HS-5 (cell line): ENCODE data around the gene SYNPO2.
"Not testable (repeated sequence)": the region's sequence is repeated elsewhere in the genome, so short reads cannot be mapped to it uniquely, and the experiment has no call there.

ENCODE experiments used
- DNase-seq: peaks from one replicate; pipeline ENCODE4 v3.0.0-alpha.2; 2012; ENCODE audit warnings: low read depth

The SYNPO2 gene

GRCh38 chr4:118888666-118889311 is at the start of gene SYNPO2:
Gene SYNPO2, plus strand, starts transcription at chr4:118888854. Its CDS starts 183 bp downstream, at chr4:118889037.
- no peak for DNase-seq

- no peak for DNase-seq
Measured at GRCh38 chr4:118839221-118839927, 49.3 kb upstream of the SYNPO2 start.

DNA sequence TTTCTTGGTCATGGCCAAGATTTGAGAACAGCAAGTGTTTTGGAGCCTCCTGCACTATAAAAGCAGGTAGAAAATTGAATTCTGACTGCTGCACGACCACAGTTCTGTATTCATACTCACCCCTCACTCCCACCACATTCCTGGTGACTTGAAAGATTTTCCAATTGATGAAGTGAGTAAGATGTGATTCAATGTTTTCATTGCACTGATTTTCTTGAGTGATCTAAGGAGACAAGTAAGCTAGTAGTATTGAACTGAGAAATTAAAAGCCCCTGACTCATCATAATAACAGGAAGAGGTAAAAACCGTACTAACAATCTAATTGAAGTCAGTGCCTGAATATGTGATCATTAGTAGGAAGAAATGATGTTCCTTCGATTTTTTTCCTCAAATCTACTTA is 46.6 kb upstream of the SYNPO2 start:
- DNase-seq = peak; percentile 77

- DNase-seq = no peak
Measured at GRCh38 chr4:118843237-118843636, 45.4 kb upstream of the SYNPO2 start.

DNA sequence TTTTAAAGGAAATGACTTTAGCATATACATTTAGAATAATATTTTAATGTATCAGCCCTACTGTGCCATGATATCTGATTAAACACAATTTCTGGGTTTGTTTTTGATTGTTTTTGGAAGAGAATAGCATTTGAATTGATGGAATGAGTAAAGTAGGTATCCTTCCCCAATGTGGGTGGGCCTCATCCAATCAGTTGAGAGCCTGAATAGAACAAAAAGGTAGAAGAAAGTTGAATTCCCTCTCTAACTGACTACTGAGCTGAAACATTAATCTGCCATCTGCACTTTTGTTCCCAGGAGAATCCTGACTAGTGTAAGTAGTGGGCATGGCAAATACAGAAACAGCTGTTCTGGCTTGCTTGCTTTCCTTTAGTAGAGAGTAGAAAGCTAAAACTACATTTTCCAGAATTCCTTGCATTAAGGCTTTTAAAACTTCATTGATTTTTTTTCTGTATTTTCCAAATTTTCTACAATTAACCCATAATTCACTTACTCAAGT is 43.1 kb upstream of the SYNPO2 start:
- DNase-seq = no peak

- no peak for DNase-seq
Measured at GRCh38 chr4:118846979-118847378, 41.7 kb upstream of the SYNPO2 start.

- no peak for DNase-seq
Measured at GRCh38 chr4:118848242-118848641, 40.4 kb upstream of the SYNPO2 start.

DNA sequence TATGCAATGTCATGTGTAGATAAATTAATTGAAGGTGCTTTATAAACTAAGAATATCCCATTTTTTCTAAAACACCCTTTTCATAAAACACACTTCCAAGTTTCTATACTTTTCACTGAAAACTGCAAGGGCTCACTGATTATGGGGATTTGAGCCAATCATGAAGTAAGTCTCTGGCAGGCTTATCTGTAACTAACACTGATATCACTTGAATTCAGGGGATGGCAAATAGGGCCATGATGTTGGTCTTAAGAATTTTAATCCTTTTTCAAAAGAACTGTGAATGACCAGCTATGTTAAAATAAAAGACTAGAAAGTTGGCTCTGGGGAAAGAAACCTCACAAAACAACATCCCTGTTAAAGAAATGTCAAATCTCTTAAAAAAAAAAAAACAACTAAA is 39.8 kb upstream of the SYNPO2 start:
- no peak for DNase-seq

- no peak for DNase-seq
Measured at GRCh38 chr4:118849867-118850487, 38.7 kb upstream of the SYNPO2 start.

DNA sequence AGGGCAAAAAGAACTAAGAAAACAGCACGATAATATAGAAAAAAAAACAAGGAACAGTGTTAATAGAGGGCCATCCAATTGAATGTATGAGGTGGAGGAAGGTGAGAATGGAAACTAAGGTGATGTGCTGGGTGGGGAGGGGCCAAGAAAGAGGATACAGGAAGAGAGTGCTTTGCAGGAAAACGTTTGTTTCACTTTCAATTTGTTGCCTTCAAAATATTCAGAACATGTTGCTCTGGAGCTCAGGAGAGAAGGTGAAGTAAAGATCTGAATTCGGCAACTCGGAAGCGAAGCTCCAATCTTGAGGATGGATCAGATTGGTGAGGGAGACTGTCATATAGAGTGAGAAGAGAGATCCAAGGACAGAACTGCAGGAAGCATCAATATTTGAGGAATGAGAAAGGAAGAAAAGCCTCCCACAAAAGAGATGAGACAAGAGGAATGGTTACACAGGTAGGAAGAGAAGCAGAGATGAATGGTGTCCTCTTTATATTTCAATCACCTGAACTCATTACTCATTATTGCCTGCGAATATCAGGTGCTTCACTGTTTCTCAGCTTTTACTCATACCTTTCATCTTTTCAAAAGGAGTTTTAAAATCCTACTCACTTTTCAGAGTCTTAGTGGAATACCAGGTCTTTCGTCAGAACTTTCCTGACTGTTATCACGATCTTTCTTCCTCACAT is 38.0 kb upstream of the SYNPO2 start:
- no peak for DNase-seq

DNA sequence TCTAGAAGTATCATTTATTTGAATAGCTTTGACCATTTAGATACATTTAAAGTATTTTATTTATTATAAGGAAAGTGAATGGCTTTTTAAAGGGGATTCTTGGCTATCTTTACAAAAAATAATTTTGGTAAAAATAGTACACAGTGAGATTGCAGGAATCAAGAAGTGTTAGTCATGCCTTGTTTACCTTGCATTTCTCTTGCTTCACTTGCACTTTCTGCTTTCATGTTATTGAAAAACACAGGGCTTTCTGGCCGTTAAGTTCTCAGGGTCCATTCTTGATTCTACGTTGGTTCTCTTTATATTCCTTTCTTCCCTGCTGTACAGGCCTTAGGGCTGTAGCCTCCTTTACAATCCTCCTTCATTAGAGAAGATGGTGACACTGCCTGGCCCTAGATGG is 30.9 kb upstream of the SYNPO2 start:
- DNase-seq = no peak

DNA sequence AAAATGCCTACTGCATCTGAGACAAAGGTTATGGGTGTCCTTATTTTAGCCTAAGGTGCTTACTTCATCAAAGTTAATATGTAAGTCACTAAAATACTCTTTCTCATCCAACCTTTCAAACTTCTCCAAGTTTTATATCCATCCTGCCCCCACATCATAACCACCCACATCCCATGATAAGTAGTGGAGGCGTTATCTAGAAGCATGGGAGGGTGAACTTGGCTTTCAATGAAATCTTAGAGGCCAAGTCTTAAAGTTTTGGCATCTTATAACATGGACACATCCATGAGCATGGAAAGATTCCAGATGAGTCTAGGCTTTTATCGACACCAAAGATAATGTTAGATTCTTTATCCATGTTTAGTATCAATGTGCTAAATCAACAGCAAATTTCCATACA is 29.9 kb upstream of the SYNPO2 start:
- no peak for DNase-seq

DNA sequence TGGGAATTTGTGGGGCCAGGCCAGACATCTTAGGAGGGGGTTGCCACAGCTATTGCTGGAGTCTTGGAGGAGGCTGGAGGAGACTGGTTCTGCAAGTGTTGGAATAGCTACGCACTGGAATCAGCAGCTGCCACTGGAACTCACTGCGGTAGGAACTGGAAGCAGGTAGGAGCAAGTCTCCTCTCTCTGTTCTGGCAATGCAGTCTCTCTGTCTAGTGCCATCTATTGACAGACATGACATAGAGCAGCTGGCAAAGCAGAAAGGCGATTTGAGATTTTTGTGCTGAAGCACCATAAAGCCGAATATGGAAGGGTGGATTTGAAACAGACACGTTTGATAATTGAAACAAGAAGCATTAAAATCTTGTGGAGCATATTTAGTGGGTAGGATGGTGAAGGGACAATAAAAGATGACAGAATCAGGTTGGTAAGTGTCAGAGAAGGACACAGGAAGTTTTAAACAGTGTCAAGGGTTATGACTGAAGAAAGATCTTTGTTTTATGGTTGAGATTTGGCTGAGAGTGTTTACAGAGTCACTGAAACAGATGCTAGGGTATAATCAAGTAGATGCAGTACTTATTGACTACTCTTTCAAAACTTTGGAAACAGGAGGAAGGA is 23.5 kb upstream of the SYNPO2 start:
- no peak for DNase-seq

DNA sequence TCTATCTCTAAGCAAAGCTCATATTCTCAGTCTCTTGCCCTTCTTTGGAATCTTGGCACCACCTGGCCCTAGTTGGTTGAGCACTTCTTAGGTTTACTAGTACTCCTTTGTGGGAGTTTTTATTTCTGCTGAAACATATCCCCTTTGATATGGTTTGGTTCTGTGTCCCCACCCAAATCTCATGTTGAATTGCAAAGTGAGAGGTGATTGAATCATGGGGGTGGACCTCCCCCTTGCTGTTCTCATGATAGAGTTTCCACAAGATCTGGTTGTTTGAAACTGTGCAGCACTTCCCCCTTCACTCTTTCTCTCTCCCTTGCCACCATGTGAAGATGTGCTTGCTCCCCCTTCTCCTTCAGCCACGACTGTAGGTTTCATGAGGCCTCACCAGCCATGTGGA is 22.2 kb upstream of the SYNPO2 start:
- no peak for DNase-seq

GRCh38 chr4:118867311-118868067 is 21.2 kb upstream of the SYNPO2 start:
- DNase-seq = no peak

GRCh38 chr4:118869808-118870342 is 18.8 kb upstream of the SYNPO2 start:
- DNase-seq = no peak

DNA sequence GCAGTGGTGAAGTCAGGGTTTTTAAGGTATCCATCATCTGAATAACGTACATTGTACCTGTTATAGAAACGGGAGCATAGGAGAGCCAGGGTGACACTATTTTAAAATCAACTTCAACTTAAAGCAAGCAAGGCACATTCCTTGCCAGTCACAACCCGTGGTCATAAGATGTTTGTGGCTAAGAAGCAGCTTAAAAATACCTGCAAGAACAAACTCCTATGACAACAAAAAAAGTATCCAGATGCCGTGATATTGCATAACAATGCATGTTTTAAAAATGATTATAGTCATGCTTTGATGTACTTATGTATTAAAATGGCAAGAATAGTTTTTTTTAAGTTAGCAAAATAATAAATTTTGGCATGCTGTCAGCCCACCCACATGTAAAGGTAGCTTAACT is 16.5 kb upstream of the SYNPO2 start:
- DNase-seq = no peak

DNA sequence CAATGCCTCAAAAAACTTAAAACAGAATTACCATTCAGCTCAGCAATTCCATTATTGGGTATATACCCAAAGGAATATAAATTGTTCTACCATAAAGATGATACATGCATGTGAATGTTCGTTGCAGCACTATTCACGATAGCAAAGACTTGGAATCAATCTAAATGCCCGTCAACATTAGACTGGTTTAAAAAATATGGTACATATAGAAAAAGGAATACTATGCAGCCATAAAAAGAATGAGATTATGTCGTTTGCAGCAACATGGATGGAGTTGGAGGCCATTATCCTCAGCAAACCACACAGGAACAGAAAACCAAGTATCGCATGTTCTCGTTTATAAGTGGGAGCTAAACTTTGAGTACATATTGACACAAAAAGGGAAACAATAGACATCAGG is 10.9 kb upstream of the SYNPO2 start:
- DNase-seq = no peak

DNA sequence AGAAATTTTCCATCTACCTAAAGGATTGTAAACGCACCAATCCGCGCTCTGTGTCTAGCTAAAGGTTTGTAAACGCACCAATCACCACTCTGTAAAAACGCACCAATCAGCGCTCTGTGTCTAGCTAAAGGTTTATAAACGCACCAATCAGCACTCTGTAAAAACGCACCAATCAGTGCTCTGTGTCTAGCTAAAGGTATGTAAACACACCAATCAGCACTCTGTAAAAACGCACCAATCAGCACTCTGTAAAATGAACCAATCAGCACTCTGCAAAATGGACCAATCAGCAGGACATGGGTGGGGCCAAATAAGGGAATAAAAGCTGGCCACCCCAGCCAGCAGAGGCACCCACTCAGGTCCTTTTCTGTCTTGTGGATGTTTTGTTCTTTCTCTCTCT is 10.1 kb upstream of the SYNPO2 start:
- not testable (repeated sequence) for DNase-seq

GRCh38 chr4:118879409-118879808 is 9.2 kb upstream of the SYNPO2 start:
- no peak for DNase-seq

DNA sequence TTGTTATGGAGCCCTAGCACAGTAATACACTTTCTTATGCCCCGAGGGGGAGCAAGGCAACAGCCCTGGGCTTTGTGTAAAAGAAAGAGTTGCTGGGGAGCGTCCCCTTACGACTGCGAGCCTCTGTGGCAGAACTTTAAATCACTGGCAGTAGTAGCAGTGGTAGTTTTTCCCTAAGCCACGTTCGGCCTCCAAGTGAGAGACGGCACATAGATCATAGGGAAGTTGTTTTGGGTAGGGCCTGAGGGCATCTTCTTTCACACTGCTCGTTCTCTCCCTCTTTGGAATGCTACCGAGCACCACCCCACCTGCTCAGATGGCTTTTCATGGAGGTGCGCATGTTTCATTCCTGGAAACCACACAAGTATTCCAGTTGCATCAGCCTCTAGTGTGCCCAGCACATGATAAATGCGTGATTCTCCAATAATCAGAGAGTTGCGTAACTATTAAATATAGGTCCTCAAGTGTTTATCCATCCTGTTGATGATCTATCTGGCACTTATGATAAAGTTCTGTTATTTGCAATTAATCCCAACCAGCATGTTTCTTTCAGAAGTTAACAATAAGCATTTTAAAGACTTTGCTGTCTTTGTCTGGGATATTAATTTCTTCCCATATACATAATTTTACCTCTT is 7.0 kb upstream of the SYNPO2 start:
- DNase-seq = no peak
